Astrocyte (in vitro differentiated cells and primary cell): Measurements from ENCODE around the gene COLGALT1. TPM values are rescaled to one million over a fixed set of nuclear protein-coding genes. Genes with fewer than 3 reads are reported as not detected.
"Not testable (repeated sequence)": the region's sequence is repeated elsewhere in the genome, so short reads cannot be mapped to it uniquely, and the experiment has no call there.

Source experiments
- DNase-seq: peaks from one replicate; pipeline ENCODE4 v3.0.0-alpha.2; 2010; ENCODE audit warnings: low read depth
- FAIRE-seq: peaks from 2 replicates; lab custom pipeline; 2011; peaks lifted over from hg19 to GRCh38; lab: Jason Lieb, UNC
- H2AFZ ChIP-seq: 2 replicates; pipeline ENCODE4 v1.6.0; 2012; ENCODE audit warnings: low read depth, low read length, inconsistent platforms
- H3K27ac ChIP-seq: 2 replicates; pipeline ENCODE4 v1.5.1; 2011; ENCODE audit warnings: low read depth, low read length, inconsistent platforms
- H3K27me3 ChIP-seq: 2 replicates; pipeline ENCODE4 v1.6.0; 2011; ENCODE audit warnings: low read length, inconsistent platforms; ENCODE audit not compliant: insufficient read depth
- H3K36me3 ChIP-seq: 2 replicates; pipeline ENCODE4 v1.5.1; 2011; ENCODE audit warnings: low read length, inconsistent platforms; ENCODE audit not compliant: insufficient read depth
- H3K4me1 ChIP-seq: 2 replicates; pipeline ENCODE4 v1.5.1; 2011; ENCODE audit warnings: low read length, inconsistent platforms; ENCODE audit not compliant: insufficient read depth
- H3K4me2 ChIP-seq: 2 replicates; pipeline ENCODE4 v1.6.0; 2012; ENCODE audit warnings: low read length, inconsistent platforms
- H3K4me3 ChIP-seq: 2 replicates; pipeline ENCODE4 v1.5.1; 2011; ENCODE audit warnings: low read depth, mild to moderate bottlenecking, low read length, inconsistent platforms; ENCODE audit not compliant: insufficient read depth
- H3K79me2 ChIP-seq: 2 replicates; pipeline ENCODE4 v1.6.0; 2012; ENCODE audit warnings: mild to moderate bottlenecking, low read length, inconsistent platforms; ENCODE audit not compliant: insufficient read depth
- H3K9ac ChIP-seq: 2 replicates; pipeline ENCODE4 v1.6.0; 2012; ENCODE audit warnings: mild to moderate bottlenecking, low read length, inconsistent platforms
- H3K9me3 ChIP-seq: 2 replicates; pipeline ENCODE4 v1.5.1; 2012; ENCODE audit warnings: low read depth, mild to moderate bottlenecking, low read length, inconsistent platforms; ENCODE audit not compliant: insufficient read depth
- H4K20me1 ChIP-seq: 2 replicates; pipeline ENCODE4 v1.6.0; 2012; ENCODE audit warnings: low read length, inconsistent platforms; ENCODE audit not compliant: insufficient read depth
- H3K27ac Mint-ChIP-seq: one replicate; pipeline ENCODE4 v1.8.0; 2021; ENCODE audit warnings: mild to moderate bottlenecking, mixed read lengths; ENCODE audit not compliant: unreplicated experiment
- H3K27me3 Mint-ChIP-seq: one replicate; pipeline ENCODE4 v1.8.0; 2021; ENCODE audit warnings: low read depth, mixed read lengths; ENCODE audit not compliant: unreplicated experiment
- H3K36me3 Mint-ChIP-seq: one replicate; pipeline ENCODE4 v1.8.0; 2021; ENCODE audit warnings: low read depth, mixed read lengths; ENCODE audit not compliant: unreplicated experiment
- H3K4me1 Mint-ChIP-seq: one replicate; pipeline ENCODE4 v1.8.0; 2021; ENCODE audit warnings: low read depth, mixed read lengths; ENCODE audit not compliant: unreplicated experiment
- H3K4me3 Mint-ChIP-seq: one replicate; pipeline ENCODE4 v1.8.0; 2021; ENCODE audit warnings: mild to moderate bottlenecking, moderate library complexity, mixed read lengths; ENCODE audit not compliant: unreplicated experiment
- H3K9me3 Mint-ChIP-seq: one replicate; pipeline ENCODE4 v1.8.0; 2021; ENCODE audit warnings: mild to moderate bottlenecking, mixed read lengths; ENCODE audit not compliant: unreplicated experiment
- CTCF ChIP-seq: IDR thresholded peaks from 2 replicates; pipeline ENCODE4 v1.5.1; 2011; ENCODE audit warnings: low read depth, mild to moderate bottlenecking, inconsistent platforms, low read length, moderate library complexity; ENCODE audit not compliant: insufficient read depth
- EZH2 ChIP-seq: IDR thresholded peaks from 2 replicates; pipeline ENCODE4 v1.6.1; 2012; ENCODE audit warnings: mild to moderate bottlenecking, low read length, inconsistent platforms; ENCODE audit not compliant: insufficient read depth
- total RNA-seq: library from RNA; stranded (reverse); gene quantifications from 2 replicates; pipeline ENCODE4 v1.2.1, GENCODE V29; 2021

Gene COLGALT1
- total RNA-seq, 1 donor from 2014 or later = 137 TPM

- no peaks in the 10 kb centered on the region for H3K9me3 Mint-ChIP-seq
- H3K27ac Mint-ChIP-seq = no peak overlapping the region
- H3K79me2 ChIP-seq = no peaks in the 10 kb centered on the region
- no peak overlapping the region for H3K4me3 ChIP-seq
- H3K4me2 ChIP-seq = no peak overlapping the region
- H3K27ac ChIP-seq = no peak overlapping the region
- no peaks in the 10 kb centered on the region for H3K27me3 ChIP-seq
- H3K36me3 Mint-ChIP-seq = peaks cover 33% of the 10 kb centered on the region
- no peak overlapping the region for H3K9ac ChIP-seq
- TF ChIP-seq CTCF (no peak), EZH2 (no peak)
- H4K20me1 ChIP-seq = peaks cover 32% of the 10 kb centered on the region
- no peak overlapping the region for H3K4me3 Mint-ChIP-seq
- H2AFZ ChIP-seq = no peak overlapping the region
- no peaks in the 10 kb centered on the region for H3K4me1 Mint-ChIP-seq
- H3K36me3 ChIP-seq = peaks cover 8% of the 10 kb centered on the region
- no peaks in the 10 kb centered on the region for H3K4me1 ChIP-seq
- H3K27me3 Mint-ChIP-seq = peaks cover 2% of the 10 kb centered on the region
- H3K9me3 ChIP-seq = no peaks in the 10 kb centered on the region
- DNase-seq (no peak), FAIRE-seq (no peak)
These were observed 25.9 kb downstream of the COLGALT1 start for GRCh38 chr19:17581211-17581874.

GRCh38 chr19:17582613-17583012, 27.2 kb downstream of the COLGALT1 start:
- H3K27me3 Mint-ChIP-seq = peaks cover 2% of the 10 kb centered on the region
- H3K4me1 Mint-ChIP-seq = no peaks in the 10 kb centered on the region
- H3K4me1 ChIP-seq = no peaks in the 10 kb centered on the region
- TF ChIP-seq EZH2 (no peak), CTCF (no peak)
- no peaks in the 10 kb centered on the region for H3K9me3 Mint-ChIP-seq
- no peaks in the 10 kb centered on the region for H3K9me3 ChIP-seq
- peaks cover 30% of the 10 kb centered on the region for H4K20me1 ChIP-seq
- H3K27ac ChIP-seq = no peak overlapping the region
- H3K4me2 ChIP-seq = no peak overlapping the region
- no peak overlapping the region for H3K4me3 ChIP-seq
- FAIRE-seq = no peak
- H3K36me3 ChIP-seq = peaks cover 8% of the 10 kb centered on the region
- H3K36me3 Mint-ChIP-seq = peaks cover 30% of the 10 kb centered on the region
- DNase-seq = no peak
- no peak overlapping the region for H3K4me3 Mint-ChIP-seq
- no peak overlapping the region for H3K27ac Mint-ChIP-seq
- no peak overlapping the region for H2AFZ ChIP-seq
- H3K79me2 ChIP-seq = no peaks in the 10 kb centered on the region
- H3K9ac ChIP-seq = no peak overlapping the region
- no peaks in the 10 kb centered on the region for H3K27me3 ChIP-seq

GRCh38 chr19:17584132-17584531, 28.7 kb downstream of the COLGALT1 start:
- Mint-ChIP-seq H3K4me3 (no peak overlapping the region), H3K27me3 (peaks cover 2% of the 10 kb centered on the region), H3K36me3 (peaks cover 21% of the 10 kb centered on the region), H3K9me3 (no peaks in the 10 kb centered on the region), H3K27ac (no peak overlapping the region), H3K4me1 (no peaks in the 10 kb centered on the region)
- H3K27ac ChIP-seq = no peak overlapping the region
- H3K4me2 ChIP-seq = no peak overlapping the region
- DNase-seq (no peak), FAIRE-seq (no peak)
- peaks cover 8% of the 10 kb centered on the region for H3K36me3 ChIP-seq
- TF ChIP-seq EZH2 = no peak
- TF ChIP-seq CTCF = no peak
- H3K9ac ChIP-seq = no peak overlapping the region
- H3K9me3 ChIP-seq = no peaks in the 10 kb centered on the region
- H3K79me2 ChIP-seq = no peaks in the 10 kb centered on the region
- no peak overlapping the region for H2AFZ ChIP-seq
- no peaks in the 10 kb centered on the region for H3K27me3 ChIP-seq
- peaks cover 20% of the 10 kb centered on the region for H4K20me1 ChIP-seq
- no peak overlapping the region for H3K4me3 ChIP-seq
- H3K4me1 ChIP-seq = no peaks in the 10 kb centered on the region

GRCh38 chr19:17585395-17585794, 29.9 kb downstream of the COLGALT1 start:
- H3K9ac ChIP-seq, H3K27ac ChIP-seq, H3K27me3 Mint-ChIP-seq, H3K36me3 ChIP-seq, H3K27me3 ChIP-seq, H2AFZ ChIP-seq, DNase-seq, H3K4me1 Mint-ChIP-seq, H3K79me2 ChIP-seq, H3K27ac Mint-ChIP-seq, H3K4me1 ChIP-seq, H3K9me3 ChIP-seq, H3K4me3 ChIP-seq, FAIRE-seq, H3K9me3 Mint-ChIP-seq, H3K4me2 ChIP-seq, H3K4me3 Mint-ChIP-seq: not testable (repeated sequence)
- H3K36me3 Mint-ChIP-seq = peaks cover 12% of the 10 kb centered on the region
- peaks cover 14% of the 10 kb centered on the region for H4K20me1 ChIP-seq
